Lower lobe of right lung (tissue), 2 donors: Measurements from ENCODE around the gene FOXM1. TPM values are rescaled to one million over a fixed set of nuclear protein-coding genes. Genes with fewer than 3 reads are reported as not detected.

ENCODE experiments used
- ATAC-seq, 2 donors: fragments of 200-7000 bp; cut with Tn5 transposase; one replicate each; pipeline ENCODE4 v1.9.1; 2020 to 2022; ENCODE audit warnings: mild to moderate bottlenecking in 2 of 2, moderate library complexity in 2 of 2
- DNase-seq: peaks from one replicate; pipeline ENCODE4 v3.0.0-alpha.2; 2020
- H3K27ac ChIP-seq: fragments of 200-600 bp; one replicate; pipeline ENCODE4 v1.8.0; 2022
- H3K27me3 ChIP-seq: fragments of 200-600 bp; one replicate; pipeline ENCODE4 v1.8.0; 2022; ENCODE audit warnings: low read depth
- H3K36me3 ChIP-seq: fragments of 200-600 bp; one replicate; pipeline ENCODE4 v1.8.0; 2022; ENCODE audit warnings: mild to moderate bottlenecking
- H3K4me1 ChIP-seq: fragments of 200-600 bp; one replicate; pipeline ENCODE4 v1.8.0; 2022
- H3K4me3 ChIP-seq: fragments of 200-600 bp; one replicate; pipeline ENCODE4 v1.8.0; 2022; ENCODE audit warnings: mild to moderate bottlenecking
- H3K9me3 ChIP-seq: fragments of 200-600 bp; one replicate; pipeline ENCODE4 v1.8.0; 2022
- intact Hi-C: fragments of 100-400 bp; cut with DNase I; formaldehyde crosslinking; loops from one replicate; pipeline ENCODE4 v1.11.0; 2022
- long read RNA-seq: library from polyadenylated mRNA; unstranded; transcript quantifications from one replicate; pipeline ENCODE4 v2.0.0, GENCODE V29; 2021
- total RNA-seq: library from RNA; stranded (reverse); fragmentation: NEBNext Ultra II Directional; extraction: Animal tissue kit (Norgen Biotek cat#: 25700); gene quantifications from one replicate; pipeline ENCODE4 v1.2.1, GENCODE V29; 2021
- TF ChIP-seq, protein P1 (sequence below): fragments of 200-600 bp; IDR thresholded peaks from one replicate; pipeline ENCODE4 v1.8.0; 2022; ENCODE audit warnings: antibody characterized with exemption, mild to moderate bottlenecking
- donor health status: DM: no; HTN: yes; CAD: no; lungs with severe emphysema.

The FOXM1 gene
- total RNA-seq = 3.2 TPM
- long read RNA-seq, partial matches to known transcripts = 0 of 4 reads
- long read RNA-seq, other reads (novel, unspliced or antisense) = 4 of 4 reads

DNA sequence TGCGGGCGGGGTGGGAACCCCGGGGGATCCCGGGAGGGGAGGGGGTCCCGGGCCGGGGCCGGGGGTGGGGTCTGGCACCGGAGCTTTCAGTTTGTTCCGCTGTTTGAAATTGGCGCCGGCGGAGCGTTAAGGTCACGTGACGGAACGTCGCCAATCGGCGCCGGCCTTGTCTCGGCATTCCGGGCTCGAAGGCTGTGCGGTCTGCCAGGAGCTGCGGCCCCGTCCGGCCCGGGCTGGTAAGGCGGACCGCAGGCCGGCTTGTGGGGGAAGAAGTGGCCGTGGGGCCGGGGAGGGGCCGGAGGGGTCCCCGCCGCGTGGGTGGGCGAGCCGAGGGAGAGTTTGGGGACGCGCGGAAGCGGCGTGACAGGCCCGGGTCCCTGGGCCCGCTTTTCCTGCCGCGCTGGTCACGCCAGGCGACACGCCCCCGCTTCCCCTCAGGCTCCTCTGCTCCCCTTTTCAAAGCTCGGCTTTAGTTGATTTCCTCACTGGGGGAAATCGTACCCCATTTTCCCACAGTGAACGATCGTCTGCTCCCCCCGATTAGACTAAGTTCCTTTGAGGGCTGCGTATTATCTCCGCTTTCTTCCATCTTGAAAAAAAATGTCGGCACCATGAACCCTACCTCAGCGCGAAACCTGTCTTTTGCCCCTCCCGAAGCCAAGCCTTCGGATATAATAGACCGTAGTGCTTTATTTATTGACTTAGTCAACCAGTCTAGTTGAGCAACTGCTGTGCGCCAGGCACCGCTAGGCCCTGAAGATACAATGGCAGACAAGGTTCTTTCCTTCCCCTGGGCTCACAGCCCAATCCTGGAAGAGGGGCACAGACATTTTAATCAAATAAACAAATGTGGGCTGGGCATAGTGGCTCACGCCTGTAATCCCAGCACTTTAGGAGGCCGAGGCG is at the start of gene FOXM1, which contains the start of gene RHNO1:
FOXM1 (minus strand) TSS at position 128 of the 906 bp plus-strand sequence. CDS start 2,696 bp downstream, outside the sequence.
RHNO1 (plus strand) TSS at position 177 of the 906 bp plus-strand sequence. CDS start 8,144 bp downstream, outside the sequence.
- TF ChIP-seq, protein P1, sequence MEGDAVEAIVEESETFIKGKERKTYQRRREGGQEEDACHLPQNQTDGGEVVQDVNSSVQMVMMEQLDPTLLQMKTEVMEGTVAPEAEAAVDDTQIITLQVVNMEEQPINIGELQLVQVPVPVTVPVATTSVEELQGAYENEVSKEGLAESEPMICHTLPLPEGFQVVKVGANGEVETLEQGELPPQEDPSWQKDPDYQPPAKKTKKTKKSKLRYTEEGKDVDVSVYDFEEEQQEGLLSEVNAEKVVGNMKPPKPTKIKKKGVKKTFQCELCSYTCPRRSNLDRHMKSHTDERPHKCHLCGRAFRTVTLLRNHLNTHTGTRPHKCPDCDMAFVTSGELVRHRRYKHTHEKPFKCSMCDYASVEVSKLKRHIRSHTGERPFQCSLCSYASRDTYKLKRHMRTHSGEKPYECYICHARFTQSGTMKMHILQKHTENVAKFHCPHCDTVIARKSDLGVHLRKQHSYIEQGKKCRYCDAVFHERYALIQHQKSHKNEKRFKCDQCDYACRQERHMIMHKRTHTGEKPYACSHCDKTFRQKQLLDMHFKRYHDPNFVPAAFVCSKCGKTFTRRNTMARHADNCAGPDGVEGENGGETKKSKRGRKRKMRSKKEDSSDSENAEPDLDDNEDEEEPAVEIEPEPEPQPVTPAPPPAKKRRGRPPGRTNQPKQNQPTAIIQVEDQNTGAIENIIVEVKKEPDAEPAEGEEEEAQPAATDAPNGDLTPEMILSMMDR = peak; percentile 35
- Histone ChIP-seq H3K36me3 (peaks cover 5% of the 10 kb centered on the region), H3K4me1 (peaks cover 26% of the 10 kb centered on the region), H3K9me3 (no peaks in the 10 kb centered on the region), H3K4me3 (peak within 1 kb of the TSS; percentile 95), H3K27ac (peak within 1 kb of the TSS; percentile 95), H3K27me3 (no peaks in the 10 kb centered on the region)
- DNase-seq (peak; percentile 93), ATAC-seq (peak; percentile 95 to 96)
- intact Hi-C loops = no loop called here

DNA sequence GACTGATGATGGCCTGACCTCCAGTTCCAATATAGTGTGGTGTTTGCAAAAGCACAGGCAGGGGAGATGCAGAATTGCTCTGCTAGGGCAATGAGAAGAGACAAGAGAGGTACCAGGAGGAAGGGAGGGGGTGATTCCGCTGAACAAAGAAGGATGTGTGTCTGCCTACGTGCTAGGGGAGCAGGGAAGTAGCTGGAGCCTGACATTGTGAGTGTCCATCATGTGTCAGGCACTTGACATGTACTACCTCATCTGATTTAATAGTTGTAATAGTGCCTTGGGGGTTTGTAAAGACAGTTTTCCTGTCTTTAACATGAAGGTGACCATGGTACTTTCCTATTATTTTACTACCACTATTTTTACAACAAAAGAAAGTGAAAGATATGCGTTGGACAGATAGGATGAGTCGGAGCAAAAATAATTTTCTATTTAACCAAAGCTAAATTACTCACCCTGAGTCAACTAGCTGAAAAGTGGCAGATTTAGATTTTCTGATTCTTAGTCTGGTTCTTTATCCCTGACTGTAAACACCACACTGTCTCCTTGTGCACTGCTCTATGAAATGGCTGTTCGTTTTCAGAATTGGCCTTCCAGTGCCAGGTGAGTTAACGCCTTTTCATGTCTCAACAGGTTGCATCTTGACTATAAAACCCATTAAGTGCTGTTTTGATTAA is 48.5 kb upstream of the FOXM1 start:
- H3K4me1 ChIP-seq = no peaks in the 10 kb centered on the region
- H3K4me3 ChIP-seq = no peak overlapping the region
- DNase-seq = no peak
- intact Hi-C loops = no loop called here
- H3K36me3 ChIP-seq = peaks cover 94% of the 10 kb centered on the region
- H3K9me3 ChIP-seq = no peaks in the 10 kb centered on the region
- H3K27me3 ChIP-seq = no peaks in the 10 kb centered on the region
- no peak for ATAC-seq
- TF ChIP-seq, protein P1 = no peak
- no peak overlapping the region for H3K27ac ChIP-seq

DNA sequence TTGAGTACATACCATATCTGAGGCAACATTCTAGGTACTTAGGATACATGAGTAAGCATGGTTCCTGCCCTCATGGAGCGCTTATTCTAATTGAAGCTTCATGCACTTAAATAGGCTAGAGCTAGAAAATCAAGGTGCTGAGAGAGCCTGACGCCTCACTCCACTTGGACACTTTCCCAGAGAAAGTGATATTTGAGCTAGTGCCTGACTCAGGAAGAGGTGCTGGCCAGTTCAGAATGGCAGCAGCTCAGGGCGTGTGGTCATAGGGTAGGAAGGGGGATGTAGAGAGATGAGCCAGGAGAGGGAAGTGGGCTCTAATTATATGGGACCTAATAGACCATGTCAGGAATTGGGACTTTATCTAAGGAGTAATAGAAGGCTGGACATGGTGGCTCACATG is 47.0 kb upstream of the FOXM1 start:
- TF ChIP-seq, protein P1 = no peak
- Histone ChIP-seq H3K9me3 (no peaks in the 10 kb centered on the region), H3K4me3 (no peak overlapping the region), H3K27ac (no peak overlapping the region), H3K27me3 (no peaks in the 10 kb centered on the region), H3K36me3 (peaks cover 84% of the 10 kb centered on the region), H3K4me1 (no peaks in the 10 kb centered on the region)
- intact Hi-C loops = no loop called here
- no peak for DNase-seq
- no peak for ATAC-seq

DNA sequence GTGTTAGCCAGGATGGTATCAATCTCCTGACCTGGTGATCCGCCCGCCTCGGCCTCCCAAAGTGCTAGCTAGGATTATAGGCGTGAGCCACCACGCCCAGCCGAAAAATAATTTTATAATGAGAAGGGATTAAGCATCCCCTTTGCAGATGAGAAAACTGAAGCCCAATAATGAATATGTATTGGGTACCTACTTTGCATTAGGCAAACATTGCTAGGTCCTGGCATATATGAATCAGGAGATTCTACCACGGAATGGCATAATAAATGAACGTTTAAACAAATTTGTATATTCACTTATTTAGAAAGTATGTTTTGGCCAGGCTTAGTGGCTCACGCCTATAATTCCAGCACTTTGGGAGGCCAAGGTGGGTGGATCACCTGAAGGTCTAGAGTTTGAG is 46.1 kb upstream of the FOXM1 start:
- Histone ChIP-seq H3K4me1 (no peaks in the 10 kb centered on the region), H3K4me3 (no peak overlapping the region), H3K27me3 (no peaks in the 10 kb centered on the region), H3K36me3 (peaks cover 76% of the 10 kb centered on the region), H3K27ac (no peak overlapping the region), H3K9me3 (no peaks in the 10 kb centered on the region)
- intact Hi-C loops = no loop called here
- DNase-seq = no peak
- no peak for ATAC-seq
- TF ChIP-seq, protein P1 = no peak

- H3K9me3 ChIP-seq = no peaks in the 10 kb centered on the region
- peaks cover 69% of the 10 kb centered on the region for H3K36me3 ChIP-seq
- H3K27me3 ChIP-seq = no peaks in the 10 kb centered on the region
- no peak overlapping the region for H3K27ac ChIP-seq
- ATAC-seq = no peak
- TF ChIP-seq, protein P1 = no peak
- no peaks in the 10 kb centered on the region for H3K4me1 ChIP-seq
- no peak overlapping the region for H3K4me3 ChIP-seq
- no peak for DNase-seq
- intact Hi-C loops = no loop called here
Measured at GRCh38 chr12:2922329-2922728, 45.4 kb upstream of the FOXM1 start.
